IPS-18c (cell line): ENCODE measurements around the gene CNPPD1.

Experiments used
- H3K4me3 ChIP-seq: 2 replicates; pipeline ENCODE4 v1.7.0; 2013; ENCODE audit warnings: low read depth, mild to moderate bottlenecking, low read length, moderate library complexity; ENCODE audit not compliant: insufficient read depth
- H3K9me3 ChIP-seq: one replicate; pipeline ENCODE4 v1.6.1; 2013; ENCODE audit warnings: mild to moderate bottlenecking, low read length, moderate library complexity; ENCODE audit not compliant: control insufficient read depth, insufficient read depth

Gene CNPPD1

DNA sequence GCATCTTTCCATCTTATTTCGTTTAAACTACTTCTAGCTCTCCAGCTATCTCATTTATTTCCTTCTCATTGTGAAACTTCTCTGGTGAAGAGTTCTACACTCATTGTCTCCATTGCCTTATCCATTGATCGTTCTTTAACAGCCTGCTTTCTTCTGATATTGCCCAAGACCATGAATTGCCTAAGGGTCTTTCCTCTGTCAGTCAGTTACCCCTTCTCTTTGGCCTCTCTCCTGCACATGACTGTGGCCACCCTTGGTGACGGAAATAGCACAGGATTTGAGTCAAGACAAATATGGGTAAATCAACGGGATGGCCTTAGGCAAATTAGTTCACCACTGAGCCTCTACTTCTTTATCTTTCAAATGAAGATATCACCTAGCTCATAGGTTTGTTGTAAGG is 42.7 kb downstream of the CNPPD1 start:
- no peak overlapping the region for H3K4me3 ChIP-seq

DNA sequence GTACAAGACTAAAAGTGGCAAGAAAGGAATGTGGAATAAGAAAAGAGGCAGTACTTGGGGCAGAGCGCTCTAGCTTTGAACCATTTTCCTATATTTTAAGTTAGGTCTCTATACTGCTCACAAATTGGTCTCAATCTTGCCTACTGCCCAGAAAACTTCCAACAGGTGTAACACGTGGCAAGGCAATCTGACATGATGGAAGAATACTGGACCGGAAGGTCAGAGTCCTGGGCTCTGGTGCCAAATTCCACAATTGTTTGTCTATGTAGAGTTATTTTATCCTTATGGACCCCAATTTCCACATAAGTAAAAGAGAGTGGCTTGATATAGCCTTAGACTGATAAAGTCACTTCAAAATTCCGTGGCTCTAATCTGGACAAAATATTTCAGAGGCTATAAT is 45.0 kb downstream of the CNPPD1 start:
- Histone ChIP-seq H3K9me3 (no peaks in the 10 kb centered on the region), H3K4me3 (no peak overlapping the region)

More for the DNA sequence above, 42.7 kb downstream of the CNPPD1 start:
- no peaks in the 10 kb centered on the region for H3K9me3 ChIP-seq

DNA sequence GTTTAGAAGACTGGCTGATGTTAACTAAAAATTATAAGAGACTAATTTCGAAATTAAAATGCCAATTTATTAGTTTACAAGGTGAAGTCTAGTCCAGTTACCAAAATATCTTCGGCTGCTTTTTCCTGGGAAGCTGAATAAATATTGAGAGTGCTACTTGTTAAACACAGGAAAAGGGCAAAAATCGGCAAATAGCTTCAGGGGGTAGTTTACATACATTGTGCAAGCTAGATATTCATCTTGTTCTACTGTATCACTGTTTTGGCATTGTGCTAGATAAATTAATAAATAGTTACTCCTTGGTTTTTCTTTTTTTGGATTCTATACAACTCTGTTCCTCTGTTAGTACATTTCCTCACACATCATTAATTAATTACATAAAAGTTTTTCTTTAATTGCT is 45.4 kb downstream of the CNPPD1 start:
- Histone ChIP-seq H3K9me3 (no peaks in the 10 kb centered on the region), H3K4me3 (no peak overlapping the region)

DNA sequence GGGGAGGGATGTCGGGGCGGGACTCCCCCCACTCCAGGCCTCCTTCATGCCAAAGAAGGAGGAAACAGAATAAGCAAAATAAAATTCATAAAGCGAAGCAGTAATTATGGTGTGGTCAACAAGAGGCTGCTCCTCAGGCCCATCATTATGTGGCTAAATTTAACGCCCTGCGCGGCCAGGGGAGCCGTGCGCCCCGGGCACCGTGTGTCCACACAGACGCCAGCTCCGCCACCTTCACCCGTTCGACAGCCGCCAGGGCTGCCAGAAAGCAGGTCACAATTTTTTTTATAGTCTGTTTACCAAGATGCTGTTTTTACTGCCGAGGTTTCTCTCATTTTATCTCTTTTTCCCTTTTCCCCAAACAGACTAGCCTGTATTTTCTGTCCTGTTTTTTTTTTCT is 47.1 kb downstream of the CNPPD1 start:
- H3K9me3 ChIP-seq, result no peaks in the 10 kb centered on the region

DNA sequence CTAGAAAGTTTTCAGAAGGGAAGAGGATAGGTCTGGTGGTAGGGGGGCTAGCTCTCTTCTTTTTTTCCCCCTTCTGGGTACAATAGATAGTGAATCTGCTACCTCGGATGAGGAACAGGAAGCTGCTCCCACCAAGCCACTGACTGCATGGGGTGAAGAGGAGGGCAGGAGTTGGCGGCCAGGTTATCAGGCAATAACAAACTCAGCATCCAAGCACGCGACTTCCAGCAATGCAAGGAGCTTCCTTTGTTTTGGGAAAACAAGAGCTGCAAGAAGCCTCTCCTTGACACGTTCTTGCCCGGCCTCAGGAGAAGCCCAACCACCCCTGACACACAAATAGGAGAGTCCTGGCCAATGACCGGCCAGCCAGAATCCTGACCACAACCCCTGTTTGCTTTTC is 48.3 kb downstream of the CNPPD1 start:
- H3K4me3 ChIP-seq, result no peak overlapping the region
- no peaks in the 10 kb centered on the region for H3K9me3 ChIP-seq

More for the DNA sequence above, 47.1 kb downstream of the CNPPD1 start:
- no peak overlapping the region for H3K4me3 ChIP-seq

DNA sequence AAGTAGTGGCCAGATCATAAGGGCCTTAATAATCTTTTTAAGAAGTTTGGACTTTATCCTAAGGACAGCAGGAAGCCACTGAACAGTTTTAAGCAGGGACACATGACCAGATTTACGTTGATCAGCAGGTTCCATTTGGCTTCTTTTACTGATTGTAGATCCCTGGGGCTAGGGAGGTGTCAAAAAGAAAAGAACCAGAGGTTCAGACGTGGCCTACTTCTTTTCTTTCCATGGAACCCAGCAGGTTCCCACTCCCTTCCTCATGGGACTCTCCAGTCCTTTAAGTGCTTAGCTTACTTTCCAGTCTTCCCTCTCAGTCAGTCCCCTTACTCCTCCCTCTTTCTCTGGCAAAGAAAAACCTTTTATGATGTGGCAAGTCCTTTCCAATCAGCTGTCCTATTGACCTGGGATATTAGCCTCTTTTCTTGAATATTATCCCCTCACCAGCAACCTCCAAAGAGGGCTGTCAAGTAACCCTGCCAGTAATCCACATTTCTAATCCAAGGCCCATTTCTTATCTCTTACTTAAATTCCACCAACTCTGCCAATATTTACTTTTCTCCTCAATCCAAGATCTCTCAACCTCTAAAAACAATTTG is 49.6 kb downstream of the CNPPD1 start:
- H3K4me3 ChIP-seq, result no peak overlapping the region

DNA sequence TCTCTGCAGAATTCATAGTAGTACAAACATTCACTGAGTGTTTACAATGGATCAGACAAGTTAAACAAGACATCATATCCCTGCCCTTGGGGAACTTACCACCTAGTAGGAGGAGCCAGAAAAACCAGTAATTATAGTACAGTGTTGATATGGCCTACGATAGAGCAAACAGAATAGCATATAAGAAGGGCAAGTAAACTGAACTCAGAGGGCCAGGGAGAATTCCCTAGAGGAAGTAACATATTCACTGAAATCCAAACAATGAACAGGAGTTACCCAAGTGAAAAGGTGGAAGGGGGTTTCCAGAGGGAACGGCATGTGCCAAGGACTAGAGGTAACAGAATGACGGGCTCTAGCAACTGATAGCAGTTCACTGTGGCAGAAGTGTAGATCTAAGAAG is 50.2 kb downstream of the CNPPD1 start:
- no peak overlapping the region for H3K4me3 ChIP-seq
- H3K9me3 ChIP-seq, result no peaks in the 10 kb centered on the region

More for the DNA sequence above, 49.6 kb downstream of the CNPPD1 start:
- H3K9me3 ChIP-seq, result no peaks in the 10 kb centered on the region

DNA sequence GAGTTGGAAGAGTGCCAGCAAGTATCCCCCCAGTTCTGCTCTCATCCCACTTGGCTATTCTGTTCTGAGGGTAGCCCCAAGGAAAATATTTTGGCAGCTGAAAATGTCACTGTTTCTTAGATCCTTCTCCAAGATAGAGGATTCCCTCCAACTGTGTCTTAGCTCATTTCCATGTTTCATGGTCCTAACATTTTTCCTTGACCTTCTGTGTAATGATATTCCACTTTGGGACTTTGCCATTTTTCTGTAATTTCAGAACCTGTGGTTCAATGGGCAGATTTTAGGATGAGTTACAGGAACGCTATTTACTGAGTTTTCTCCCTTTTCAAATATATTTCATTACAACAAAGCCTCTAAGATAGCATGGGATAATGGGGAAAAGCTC is 50.8 kb downstream of the CNPPD1 start:
- Histone ChIP-seq H3K9me3 (no peaks in the 10 kb centered on the region), H3K4me3 (no peak overlapping the region)

DNA sequence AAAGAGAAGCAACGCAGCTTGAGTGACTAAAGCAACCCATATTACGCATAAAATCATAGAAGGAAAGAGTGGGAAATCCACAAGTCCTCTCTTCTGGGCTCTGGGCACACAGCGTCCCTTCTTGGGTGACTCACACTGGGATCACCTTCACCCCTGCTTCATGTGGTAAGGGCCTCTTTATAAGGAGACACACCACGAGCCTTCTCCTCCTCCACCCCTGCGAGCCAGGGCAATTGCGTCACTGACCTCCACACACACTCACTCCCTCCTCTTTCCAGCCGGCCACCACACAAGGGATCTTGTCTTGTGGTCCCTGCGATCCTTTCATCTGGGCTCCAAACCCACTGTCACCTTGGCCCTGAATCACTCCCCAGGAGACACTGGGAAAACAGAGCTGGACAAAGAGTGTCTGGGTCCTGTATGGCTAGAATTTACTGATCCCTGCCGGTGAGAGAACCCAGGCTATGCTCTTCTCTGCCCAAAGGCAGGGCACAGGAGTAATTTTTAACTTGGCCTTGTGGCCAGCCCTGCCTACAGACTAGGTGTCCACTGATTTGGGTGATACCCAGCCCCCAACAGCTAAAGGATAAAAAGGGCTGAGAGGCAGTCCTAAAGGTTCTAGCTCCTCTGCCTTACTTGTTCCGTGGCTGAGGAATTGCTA is 51.4 kb downstream of the CNPPD1 start:
- Histone ChIP-seq H3K4me3 (no peak overlapping the region), H3K9me3 (no peaks in the 10 kb centered on the region)

DNA sequence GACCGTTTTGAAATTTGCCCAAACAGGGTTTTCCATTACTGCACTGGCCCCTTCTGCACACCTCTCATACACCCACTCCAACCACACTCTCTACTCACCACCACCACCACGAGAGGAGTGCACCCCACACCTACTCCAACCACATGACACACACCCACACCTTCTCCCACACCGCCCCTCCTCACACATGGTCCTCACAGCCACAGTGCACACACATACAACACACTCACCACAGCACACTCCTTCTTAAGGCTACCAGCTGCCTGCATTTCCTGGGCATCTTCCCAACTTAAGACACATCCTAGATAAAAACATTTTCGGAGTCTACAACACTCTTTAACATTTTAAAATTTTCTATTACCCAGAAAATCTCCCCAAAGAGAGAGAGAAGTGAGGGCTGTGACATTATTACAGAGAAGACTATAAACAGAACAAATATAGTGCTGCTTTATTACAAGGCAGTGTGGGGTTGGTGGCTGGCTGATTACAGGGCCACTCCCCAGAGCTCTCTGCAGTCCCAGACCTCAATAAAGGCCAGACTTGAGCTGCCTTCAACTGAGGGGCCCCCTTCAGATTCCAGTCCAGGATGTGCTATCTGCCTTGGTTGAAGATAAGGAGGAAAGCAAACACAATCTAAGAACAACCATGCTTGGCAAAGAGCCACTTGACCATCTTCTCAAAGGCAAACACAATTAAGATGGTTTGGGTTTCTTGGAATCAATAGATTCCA is 52.2 kb downstream of the CNPPD1 start:
- H3K4me3 ChIP-seq, result no peak overlapping the region

DNA sequence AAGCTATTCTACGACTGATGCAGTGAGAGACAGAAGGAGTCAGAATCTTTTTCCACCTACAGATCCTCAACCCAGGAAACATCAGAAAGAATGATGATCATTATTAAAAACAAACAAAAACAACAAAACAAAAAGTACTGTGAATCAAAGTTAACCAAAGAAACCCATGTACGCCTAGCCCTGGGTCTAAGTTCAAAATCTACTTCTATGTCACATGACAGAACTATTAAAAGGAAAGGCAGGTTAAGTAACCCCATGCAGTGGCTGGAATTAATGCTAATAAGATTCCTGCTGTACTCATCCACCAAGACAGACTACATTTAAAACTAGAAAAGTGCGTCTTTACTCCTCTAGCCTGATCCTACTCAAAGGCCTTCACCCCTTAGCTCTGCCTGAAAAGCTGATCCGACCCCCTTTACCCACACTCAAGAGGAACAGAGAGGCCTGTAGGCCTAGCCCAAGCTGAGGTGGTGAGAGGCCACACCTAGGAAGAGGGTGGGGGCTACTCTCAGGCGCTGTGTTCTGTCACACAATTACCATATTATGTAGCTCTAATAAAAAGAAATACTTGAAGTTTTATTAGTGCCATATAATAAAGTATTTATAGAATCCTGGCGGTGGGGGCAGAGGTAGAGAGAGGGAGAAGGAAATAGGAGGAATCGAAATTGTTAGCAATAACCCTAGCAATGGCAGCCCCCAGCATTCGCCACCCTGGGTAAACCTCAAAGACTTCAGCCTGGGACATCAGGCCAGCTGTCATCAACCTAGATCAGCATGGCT is 53.2 kb downstream of the CNPPD1 start:
- Histone ChIP-seq H3K9me3 (no peaks in the 10 kb centered on the region), H3K4me3 (no peak overlapping the region)

More for the DNA sequence above, 52.2 kb downstream of the CNPPD1 start:
- no peaks in the 10 kb centered on the region for H3K9me3 ChIP-seq

DNA sequence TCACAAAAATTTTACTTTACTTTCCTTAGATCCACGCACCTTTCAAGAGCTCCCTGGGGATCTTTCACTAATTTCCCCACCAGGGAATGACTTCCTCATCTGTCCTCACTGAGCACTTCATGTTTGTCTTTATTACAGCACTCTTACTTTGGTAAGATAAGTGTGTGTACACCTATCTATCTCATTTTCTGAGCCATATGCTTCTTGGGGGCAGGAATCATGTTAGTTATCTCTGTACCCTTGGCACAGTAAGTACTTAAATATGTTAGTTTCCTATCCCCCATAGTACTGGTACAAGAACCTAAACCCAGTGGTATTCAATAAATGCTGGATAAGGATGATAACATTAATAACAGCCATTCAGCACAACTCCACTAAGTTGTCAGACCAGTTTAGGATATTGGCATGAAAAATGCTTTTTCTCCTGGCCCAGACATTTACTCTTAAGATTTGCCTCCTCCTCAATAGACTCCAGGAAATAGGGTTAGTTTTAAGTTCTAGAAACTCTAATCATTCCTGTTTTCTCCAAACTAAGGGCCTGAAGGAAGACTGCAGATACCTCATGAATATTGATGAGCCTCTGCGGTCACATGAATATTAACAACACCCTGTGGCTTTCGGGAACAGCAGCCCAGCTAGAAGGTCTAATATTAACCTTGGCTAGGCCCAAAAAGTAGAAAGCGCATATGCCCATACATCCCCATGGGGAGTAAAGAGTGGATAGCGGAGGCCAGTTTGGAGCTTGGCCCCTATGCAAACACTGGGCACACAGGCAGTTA is 54.3 kb downstream of the CNPPD1 start:
- Histone ChIP-seq H3K4me3 (no peak overlapping the region), H3K9me3 (no peaks in the 10 kb centered on the region)
